22Rv1 (cell line): ENCODE measurements around the gene ZFAND4.

Experiments used
- ZFX ChIP-seq: fragments of 450-650 bp; IDR thresholded peaks from 2 replicates; pipeline ENCODE4 v1.6.1; 2017; ENCODE audit warnings: antibody characterized with exemption, borderline replicate concordance
- TF ChIP-seq, protein P1 (sequence below): fragments of 450-650 bp; IDR thresholded peaks from 2 replicates; pipeline ENCODE4 v1.5.1; 2017; ENCODE audit warnings: mild to moderate bottlenecking

DNA sequence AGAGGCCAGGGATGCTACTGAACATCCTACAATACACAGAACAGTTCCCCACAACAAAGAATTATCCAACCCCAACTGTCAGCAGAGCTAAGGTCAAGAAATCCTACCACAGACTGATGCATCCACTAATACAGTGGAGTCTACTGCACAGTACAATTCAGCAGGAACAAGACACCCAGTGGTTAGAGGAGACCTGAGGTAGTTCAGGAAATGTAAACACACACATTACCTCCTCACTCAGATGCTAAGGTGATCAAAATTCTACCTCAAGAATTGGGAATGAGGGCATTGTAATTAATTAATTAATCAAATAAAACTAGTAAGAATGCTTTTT lies 91.4 kb downstream of the ZFAND4 start:
- TF ChIP-seq, protein P1, sequence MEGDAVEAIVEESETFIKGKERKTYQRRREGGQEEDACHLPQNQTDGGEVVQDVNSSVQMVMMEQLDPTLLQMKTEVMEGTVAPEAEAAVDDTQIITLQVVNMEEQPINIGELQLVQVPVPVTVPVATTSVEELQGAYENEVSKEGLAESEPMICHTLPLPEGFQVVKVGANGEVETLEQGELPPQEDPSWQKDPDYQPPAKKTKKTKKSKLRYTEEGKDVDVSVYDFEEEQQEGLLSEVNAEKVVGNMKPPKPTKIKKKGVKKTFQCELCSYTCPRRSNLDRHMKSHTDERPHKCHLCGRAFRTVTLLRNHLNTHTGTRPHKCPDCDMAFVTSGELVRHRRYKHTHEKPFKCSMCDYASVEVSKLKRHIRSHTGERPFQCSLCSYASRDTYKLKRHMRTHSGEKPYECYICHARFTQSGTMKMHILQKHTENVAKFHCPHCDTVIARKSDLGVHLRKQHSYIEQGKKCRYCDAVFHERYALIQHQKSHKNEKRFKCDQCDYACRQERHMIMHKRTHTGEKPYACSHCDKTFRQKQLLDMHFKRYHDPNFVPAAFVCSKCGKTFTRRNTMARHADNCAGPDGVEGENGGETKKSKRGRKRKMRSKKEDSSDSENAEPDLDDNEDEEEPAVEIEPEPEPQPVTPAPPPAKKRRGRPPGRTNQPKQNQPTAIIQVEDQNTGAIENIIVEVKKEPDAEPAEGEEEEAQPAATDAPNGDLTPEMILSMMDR = no peak
- TF ChIP-seq ZFX = no peak
